ENCODE measurements around the gene KLF11.
"Not testable (repeated sequence)": the region's sequence is repeated elsewhere in the genome, so short reads cannot be mapped to it uniquely, and the experiment has no call there.

The KLF11 gene

GRCh38 chr2:10027660-10028330, 15.6 kb upstream of the KLF11 start:
- peak in 1 of 2 donors; percentile 30 for DNase-seq

GRCh38 chr2:10028407-10028987, 14.9 kb upstream of the KLF11 start:
- DNase-seq = peak; percentile 61 to 63

- peak; percentile 96 for DNase-seq
Measured at GRCh38 chr2:10028988-10029874, 14.1 kb upstream of the KLF11 start.

- DNase-seq = no peak
Measured at GRCh38 chr2:10029875-10030223, 13.5 kb upstream of the KLF11 start.

- DNase-seq = no peak
Measured at GRCh38 chr2:10030311-10030736, 13.0 kb upstream of the KLF11 start.

- not testable (repeated sequence) for DNase-seq
Measured at GRCh38 chr2:10030798-10031197, 12.6 kb upstream of the KLF11 start.

GRCh38 chr2:10031886-10032745, 11.2 kb upstream of the KLF11 start:
- DNase-seq = no peak

- DNase-seq = no peak
Measured at GRCh38 chr2:10032746-10033105, 10.6 kb upstream of the KLF11 start.

- no peak for DNase-seq
Measured at GRCh38 chr2:10033251-10034006, 9.9 kb upstream of the KLF11 start.

GRCh38 chr2:10034333-10035052, 8.9 kb upstream of the KLF11 start:
- peak; percentile 80 to 84 for DNase-seq

GRCh38 chr2:10035053-10035422, 8.3 kb upstream of the KLF11 start:
- peak; percentile 52 to 62 for DNase-seq

- DNase-seq = no peak
Measured at GRCh38 chr2:10035633-10036032, 7.7 kb upstream of the KLF11 start.

- DNase-seq = peak; percentile 70 to 77
Measured at GRCh38 chr2:10036095-10036884, 7.1 kb upstream of the KLF11 start.

- DNase-seq = no peak
Measured at GRCh38 chr2:10038123-10038522, 5.2 kb upstream of the KLF11 start.

- no peak for DNase-seq
Measured at GRCh38 chr2:10038716-10039115, 4.6 kb upstream of the KLF11 start.

GRCh38 chr2:10039658-10040410, 3.5 kb upstream of the KLF11 start:
- DNase-seq = no peak

- no peak for DNase-seq
Measured at GRCh38 chr2:10041711-10042110, 1.6 kb upstream of the KLF11 start.

GRCh38 chr2:10042301-10043161, 819 bp upstream of the KLF11 start:
- DNase-seq = peak; percentile 78 to 86
